SH-SY5Y (cell line): ENCODE data around the gene SLC7A8.

Experiments used
- GATA2 ChIP-seq: IDR thresholded peaks from 2 replicates; pipeline ENCODE4 v1.6.1; 2011; ENCODE audit warnings: mild to moderate bottlenecking, low read depth, low read length
- GATA3 ChIP-seq: IDR thresholded peaks from 2 replicates; pipeline ENCODE4 v1.6.1; 2011; ENCODE audit warnings: low read depth, mild to moderate bottlenecking, low read length, moderate library complexity

DNA sequence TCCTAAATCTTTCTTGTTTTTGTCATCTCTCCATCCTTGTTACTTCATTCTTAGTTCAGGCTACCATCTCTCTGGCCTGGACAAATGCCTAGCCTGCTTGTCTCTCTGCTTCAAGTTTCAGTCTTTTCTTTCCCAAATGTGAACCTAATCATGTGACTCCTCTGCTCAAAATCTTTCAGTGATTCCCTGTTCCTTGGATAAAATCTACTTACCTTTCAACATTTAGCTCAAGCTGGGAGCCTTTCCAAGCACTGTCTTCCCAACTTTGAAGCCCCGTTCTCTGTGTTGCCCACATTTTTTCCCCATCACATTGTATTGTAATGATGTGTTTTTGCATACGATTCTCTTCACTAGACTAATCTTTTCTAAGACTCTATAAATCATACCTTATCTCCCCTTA is 24.7 kb downstream of the SLC7A8 start:
- TF ChIP-seq GATA3 (no peak), GATA2 (no peak)
